ENCODE data around the gene HBP1.

- TF ChIP-seq POLR2A (IDR thresholded peaks at IDR 0.05; ENCODE audit: low read length) = no peak
- TF ChIP-seq GATA1 (IDR thresholded peaks at IDR 0.05; ENCODE audit: low read depth, low read length) = no peak
These were observed 38.7 kb downstream of the HBP1 start for GRCh38 chr7:107207459-107207858.
